ENCODE measurements around the gene DPH7. TPM values are rescaled to one million over a fixed set of nuclear protein-coding genes. Genes with fewer than 3 reads are reported as not detected.
"Not testable (repeated sequence)": the region's sequence is repeated elsewhere in the genome, so short reads cannot be mapped to it uniquely, and the experiment has no call there.

Gene DPH7
- total RNA-seq, 2 experiments from 2014 or later = 49.1 to 49.2 TPM

GRCh38 chr9:137511126-137511525 is 67.6 kb downstream of the DPH7 start:
- H3K9me3 Mint-ChIP-seq; H3K4me3 Mint-ChIP-seq; H3K36me3 Mint-ChIP-seq; ATAC-seq (ENCODE audit: low read depth); H3K27me3 Mint-ChIP-seq; H3K27ac Mint-ChIP-seq; POLR2A ChIA-PET; H3K4me1 Mint-ChIP-seq; DNase-seq: not testable (repeated sequence)

GRCh38 chr9:137509198-137509597 is 69.5 kb downstream of the DPH7 start:
- Mint-ChIP-seq H3K4me1 (peaks cover 3% of the 10 kb centered on the region), H3K36me3 (no peaks in the 10 kb centered on the region), H3K27ac (no peak overlapping the region), H3K9me3 (no peaks in the 10 kb centered on the region), H3K27me3 (no peaks in the 10 kb centered on the region), H3K4me3 (no peak overlapping the region)
- POLR2A ChIA-PET = no interaction called here
- no peak for ATAC-seq (ENCODE audit: low read depth)
- no peak for DNase-seq

GRCh38 chr9:137506702-137507171 is 72.0 kb downstream of the DPH7 start:
- H3K4me3 Mint-ChIP-seq = no peak overlapping the region
- H3K36me3 Mint-ChIP-seq = no peaks in the 10 kb centered on the region
- no peak for DNase-seq
- H3K27ac Mint-ChIP-seq = no peak overlapping the region
- no peak for ATAC-seq (ENCODE audit: low read depth)
- POLR2A ChIA-PET = no interaction called here
- peaks cover 2% of the 10 kb centered on the region for H3K4me1 Mint-ChIP-seq
- peaks cover 4% of the 10 kb centered on the region for H3K9me3 Mint-ChIP-seq
- peaks cover 3% of the 10 kb centered on the region for H3K27me3 Mint-ChIP-seq

GRCh38 chr9:137506274-137506673 is 72.5 kb downstream of the DPH7 start:
- Mint-ChIP-seq H3K4me3 (no peak overlapping the region), H3K27ac (no peak overlapping the region), H3K9me3 (peaks cover 4% of the 10 kb centered on the region), H3K27me3 (peaks cover 3% of the 10 kb centered on the region), H3K4me1 (peaks cover 4% of the 10 kb centered on the region), H3K36me3 (no peaks in the 10 kb centered on the region)
- DNase-seq (no peak), ATAC-seq (ENCODE audit: low read depth) (no peak)
- POLR2A ChIA-PET = no interaction called here

DNA sequence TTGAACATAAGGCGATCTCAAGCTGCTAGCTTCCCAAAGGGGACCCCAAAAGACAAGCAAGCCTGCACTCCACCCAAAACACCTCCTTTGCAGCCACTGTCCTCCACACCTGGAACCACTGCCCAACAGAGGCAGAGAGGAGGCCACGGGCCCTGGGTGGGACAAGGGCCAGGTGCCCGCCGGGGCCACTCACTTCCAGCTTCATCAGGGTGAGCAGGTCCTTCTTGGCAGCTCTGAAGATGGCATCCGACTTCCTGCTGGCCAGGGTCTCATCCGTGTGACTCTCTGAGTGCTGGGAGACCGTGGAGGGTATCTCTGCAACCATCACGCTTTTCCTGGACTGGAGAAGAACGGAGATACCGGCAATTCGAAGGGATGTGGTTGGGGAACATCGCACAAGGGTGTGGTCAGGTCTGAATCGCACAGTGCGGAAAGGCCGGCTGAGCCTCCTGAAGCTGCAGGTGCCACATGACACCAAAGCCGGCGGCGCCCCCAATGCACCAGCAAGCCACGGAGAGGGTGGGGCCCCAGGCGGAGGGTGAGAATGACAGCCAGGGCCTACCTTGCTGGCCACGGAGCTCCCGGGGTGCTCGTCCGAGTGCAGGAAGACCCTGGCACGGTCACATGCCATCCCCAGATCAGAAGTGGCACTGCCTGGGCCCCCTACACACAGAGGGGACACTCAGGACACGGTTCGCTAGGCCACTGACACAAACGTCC is 73.1 kb downstream of the DPH7 start:
- Mint-ChIP-seq H3K4me1 (peaks cover 4% of the 10 kb centered on the region), H3K9me3 (peaks cover 4% of the 10 kb centered on the region), H3K4me3 (no peak overlapping the region), H3K36me3 (no peaks in the 10 kb centered on the region), H3K27me3 (peaks cover 3% of the 10 kb centered on the region), H3K27ac (no peak overlapping the region)
- POLR2A ChIA-PET = interaction anchor here (0.7 kb wide), 1 partner anchor 729 kb away, joined by 3 read pairs; no protein-coding TSS in a partner anchor
- DNase-seq (no peak), ATAC-seq (ENCODE audit: low read depth) (no peak)

Other genes with a start within 250 kb of the DPH7 start
- 10 to 100 TPM; 23.4 to 24.7 TPM for gene EXD3, start 155.8 kb downstream of the DPH7 start, total RNA-seq
- gene NOXA1, start 155.5 kb downstream of the DPH7 start, total RNA-seq = 1 to 10 TPM; 2.8 to 3.7 TPM
- gene ENTPD8, start 137.6 kb downstream of the DPH7 start, total RNA-seq = not detected
- gene NSMF, start 119.6 kb downstream of the DPH7 start, total RNA-seq = 10 to 100 TPM; 54.3 to 58.4 TPM
- 1 to 10 TPM; 5.6 to 7.0 TPM for gene PNPLA7, start 28.5 kb downstream of the DPH7 start, total RNA-seq
- gene MRPL41, start 27.0 kb downstream of the DPH7 start, total RNA-seq = 10 to 100 TPM; 58.8 to 64.4 TPM
- gene ZMYND19, start 11.6 kb upstream of the DPH7 start, total RNA-seq = 10 to 100 TPM; 31.3 to 33.0 TPM
- 10 to 100 TPM; 62.8 to 64.6 TPM for gene ARRDC1, start 26.8 kb upstream of the DPH7 start, total RNA-seq
- 100 to 1,000 TPM; 111 to 118 TPM for gene EHMT1, start 40.1 kb upstream of the DPH7 start, total RNA-seq

Measured in activated naive CD8-positive, alpha-beta T cell treated with anti-CD3 and anti-CD28 coated beads, Interleukin-2, amount 10 ng/mL, durations not matched to agents 7 days and 5 days (primary cell).